KOPT-K1 (cell line): ENCODE results near the gene CUBN.

Source experiments
- H3K27ac ChIP-seq: fragments of 200-600 bp; sonication (generic); 2 replicates; pipeline ENCODE4 v1.5.1; 2016; ENCODE audit warnings: antibody characterized with exemption, mild to moderate bottlenecking, low read depth, low read length; ENCODE audit not compliant: poor library complexity, severe bottlenecking
- H3K36me3 ChIP-seq: fragments of 200-600 bp; sonication (generic); 2 replicates; pipeline ENCODE4 v1.5.1; 2017; ENCODE audit warnings: antibody characterized with exemption, mild to moderate bottlenecking, low read length, moderate library complexity; ENCODE audit not compliant: insufficient read depth
- H3K9me3 ChIP-seq: fragments of 200-600 bp; sonication (generic); 2 replicates; pipeline ENCODE4 v1.5.1; 2017; ENCODE audit warnings: antibody characterized with exemption, low read length, mild to moderate bottlenecking; ENCODE audit not compliant: insufficient read depth, poor library complexity, severe bottlenecking

The CUBN gene

DNA sequence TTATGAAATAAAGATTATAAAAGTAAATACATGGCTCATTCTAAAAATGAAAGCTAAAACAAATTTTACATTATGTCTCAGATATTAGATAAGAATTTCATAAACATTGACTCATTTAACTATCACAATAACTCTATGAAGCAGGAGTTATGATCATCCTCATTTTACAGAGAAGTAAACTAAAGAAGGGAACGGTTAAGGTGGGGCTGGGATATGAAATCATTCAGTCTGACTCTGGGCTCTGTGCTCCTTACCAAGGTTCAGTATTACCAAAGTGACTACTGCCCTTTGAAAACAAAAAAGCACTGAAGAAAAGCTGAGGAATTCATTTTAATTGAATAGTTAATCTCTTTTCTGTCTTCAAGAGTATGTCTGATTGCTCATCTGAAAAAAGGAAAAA is 22.1 kb upstream of the CUBN start:
- H3K9me3 ChIP-seq = no peaks in the 10 kb centered on the region
- no peak overlapping the region for H3K27ac ChIP-seq
- H3K36me3 ChIP-seq = no peaks in the 10 kb centered on the region

DNA sequence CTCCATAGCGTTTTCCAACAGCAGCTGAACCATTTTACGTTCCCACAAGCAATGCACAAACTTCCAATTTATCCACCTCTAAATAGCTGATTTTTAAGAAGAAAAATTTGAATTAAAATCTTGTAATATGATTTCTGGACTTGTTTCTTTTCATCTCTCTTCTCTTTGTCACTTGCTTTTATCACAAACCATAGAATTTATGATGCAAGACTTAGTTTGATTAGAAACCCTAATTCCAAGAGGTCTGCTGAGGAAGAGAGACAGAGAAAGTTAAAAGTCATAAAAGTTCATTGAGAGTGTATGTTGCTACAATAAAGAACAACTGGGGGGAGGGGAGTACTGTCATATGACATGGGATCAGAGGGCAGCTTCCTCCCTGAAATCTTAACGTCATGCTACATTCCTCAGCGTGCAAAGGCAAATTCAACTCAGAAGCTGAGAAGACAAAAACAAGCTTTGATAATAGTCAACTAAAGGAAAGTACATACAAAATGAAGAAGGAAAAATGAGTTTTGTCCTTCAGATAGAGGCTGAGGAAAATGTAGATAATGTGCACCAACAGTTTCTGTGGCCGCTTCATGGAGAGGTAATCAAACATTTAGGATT is 18.4 kb upstream of the CUBN start:
- Histone ChIP-seq H3K9me3 (no peaks in the 10 kb centered on the region), H3K27ac (no peak overlapping the region), H3K36me3 (no peaks in the 10 kb centered on the region)

DNA sequence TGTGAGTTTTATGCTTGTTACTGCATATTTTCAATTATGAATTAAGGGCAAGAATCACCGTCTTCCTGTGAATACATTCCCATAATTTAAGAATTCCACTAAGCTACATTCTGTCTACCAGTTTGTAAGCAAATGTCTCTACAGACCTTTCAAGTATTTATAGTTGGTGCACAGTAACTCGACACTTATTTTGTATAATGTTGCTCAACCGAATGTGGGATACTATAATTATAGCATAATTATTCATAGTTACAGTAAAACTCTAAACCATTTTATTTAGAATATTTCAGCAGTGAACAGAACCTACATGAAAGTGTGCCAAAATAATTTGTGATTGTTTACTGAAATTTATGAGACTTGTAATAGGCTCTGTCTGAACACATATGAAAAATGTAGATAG is 17.3 kb upstream of the CUBN start:
- Histone ChIP-seq H3K36me3 (no peaks in the 10 kb centered on the region), H3K9me3 (no peaks in the 10 kb centered on the region), H3K27ac (no peak overlapping the region)

DNA sequence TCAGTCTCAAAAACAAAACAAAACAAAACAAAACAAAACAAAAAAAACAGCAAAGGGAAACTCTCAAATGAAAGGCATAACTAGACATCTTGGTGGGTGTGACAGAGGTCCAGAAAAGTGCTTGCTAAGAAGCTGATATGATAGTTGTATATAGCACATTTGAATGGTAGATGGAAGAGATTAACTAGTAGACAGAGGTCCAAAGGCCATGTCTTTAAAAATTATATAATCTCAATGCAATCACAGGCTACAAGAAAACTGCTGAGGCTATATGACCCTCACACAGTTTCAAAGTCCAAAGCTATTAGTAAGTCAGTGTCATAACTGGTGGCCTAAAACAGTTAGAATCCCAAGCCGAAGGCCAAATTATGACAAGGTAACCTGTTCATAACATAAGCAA is 15.6 kb upstream of the CUBN start:
- Histone ChIP-seq H3K9me3 (no peaks in the 10 kb centered on the region), H3K36me3 (no peaks in the 10 kb centered on the region), H3K27ac (no peak overlapping the region)

DNA sequence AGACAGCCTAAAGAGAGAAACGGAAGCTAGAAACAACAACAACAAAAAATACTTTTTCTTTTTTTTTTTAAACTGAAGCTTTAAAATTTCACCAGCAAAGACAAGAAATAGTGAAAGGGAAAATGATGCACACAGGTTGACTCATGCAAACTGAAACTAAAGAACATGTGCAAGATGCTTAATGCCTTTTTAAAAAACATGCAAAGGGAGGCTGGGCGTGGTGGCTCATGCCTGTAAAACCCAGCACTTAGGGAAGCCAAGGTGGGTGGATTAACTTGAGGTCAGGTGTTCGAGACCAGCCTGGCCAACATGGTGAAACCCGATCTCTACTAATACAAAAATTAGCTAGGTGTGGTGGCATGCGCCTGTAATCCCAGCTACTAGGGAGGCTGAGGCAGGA is 15.1 kb upstream of the CUBN start:
- Histone ChIP-seq H3K9me3 (no peaks in the 10 kb centered on the region), H3K27ac (no peak overlapping the region), H3K36me3 (no peaks in the 10 kb centered on the region)

DNA sequence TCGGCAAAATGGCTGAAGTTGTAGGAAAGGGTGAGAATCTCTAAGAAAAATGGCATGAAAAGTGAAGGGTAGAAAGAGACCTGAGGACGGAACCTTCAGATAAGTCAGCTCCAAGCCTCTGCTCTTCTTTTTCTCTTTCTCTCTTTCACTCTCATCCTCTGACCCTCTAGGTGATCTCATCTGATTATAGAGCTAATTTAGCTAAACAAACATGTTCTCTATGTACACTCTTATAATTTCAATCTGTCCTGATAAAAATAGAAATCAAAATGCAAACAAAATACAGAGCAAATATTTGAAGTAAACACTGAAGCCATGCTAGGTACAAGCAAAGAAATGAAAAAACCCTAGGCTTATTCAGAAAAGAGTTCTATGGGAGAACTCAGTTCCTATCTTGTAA is 14.4 kb upstream of the CUBN start:
- H3K9me3 ChIP-seq = no peaks in the 10 kb centered on the region
- H3K27ac ChIP-seq = no peak overlapping the region
- H3K36me3 ChIP-seq = no peaks in the 10 kb centered on the region

DNA sequence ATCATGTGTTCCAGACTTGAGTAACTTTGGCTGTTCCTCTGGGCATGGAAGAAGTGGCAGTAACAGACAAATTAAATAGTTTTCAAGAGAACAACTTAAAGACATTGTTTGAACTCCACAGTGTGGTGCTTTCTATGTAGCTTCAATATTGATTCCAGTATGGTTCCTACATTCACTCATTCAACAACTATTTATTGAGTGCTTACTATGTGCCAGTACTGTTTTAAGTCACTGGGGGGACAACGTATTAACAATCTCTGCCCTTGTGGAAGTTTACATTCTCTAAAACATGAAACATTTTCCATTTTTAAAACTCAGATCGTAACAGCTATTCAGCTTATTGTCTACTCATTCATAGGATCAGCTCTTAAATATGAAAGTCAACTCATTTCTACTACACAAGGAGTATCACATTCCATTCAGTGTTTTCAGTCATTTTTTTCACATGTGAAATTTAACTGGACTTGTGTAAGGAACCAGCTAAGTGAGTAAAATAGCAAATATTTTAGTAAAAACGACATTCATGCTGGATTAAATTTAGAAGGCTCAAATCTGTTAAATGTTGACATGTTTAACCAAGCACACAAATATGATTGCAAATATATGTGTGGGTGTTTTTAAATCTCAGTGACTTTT is 13.6 kb upstream of the CUBN start:
- H3K36me3 ChIP-seq = no peaks in the 10 kb centered on the region
- no peaks in the 10 kb centered on the region for H3K9me3 ChIP-seq
- no peak overlapping the region for H3K27ac ChIP-seq

GRCh38 chr10:17141504-17142229 is 12.1 kb upstream of the CUBN start:
- no peaks in the 10 kb centered on the region for H3K9me3 ChIP-seq
- no peaks in the 10 kb centered on the region for H3K36me3 ChIP-seq
- no peak overlapping the region for H3K27ac ChIP-seq

- Histone ChIP-seq H3K27ac (no peak overlapping the region), H3K36me3 (no peaks in the 10 kb centered on the region), H3K9me3 (no peaks in the 10 kb centered on the region)
These were observed 10.8 kb upstream of the CUBN start for GRCh38 chr10:17140386-17140761.

DNA sequence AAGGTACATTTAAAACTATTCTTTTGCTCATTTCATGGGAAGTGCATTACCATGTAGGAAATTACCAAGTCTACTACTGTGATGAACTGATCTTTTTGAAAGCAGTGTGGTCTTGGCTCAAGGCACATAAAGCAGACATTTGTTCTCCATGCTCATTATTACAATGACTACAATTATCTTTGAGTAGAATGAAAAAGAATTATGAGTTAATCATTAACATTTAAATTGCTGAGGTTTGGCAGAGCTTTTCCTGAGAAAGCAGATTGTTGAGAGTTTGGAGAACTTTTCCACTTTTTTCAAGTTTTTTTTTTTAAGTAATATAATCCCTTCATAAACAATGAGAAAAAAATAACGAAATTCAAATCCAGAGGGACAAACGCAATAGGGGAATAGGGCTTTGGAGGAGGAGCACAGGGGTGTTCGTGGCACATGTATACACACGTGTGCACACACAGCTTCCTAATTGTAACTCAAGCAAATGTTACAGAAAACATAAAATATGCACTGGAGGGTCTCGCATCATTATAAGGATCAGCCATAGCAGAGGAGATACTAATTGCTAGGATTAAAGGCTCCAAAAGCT is 8.9 kb upstream of the CUBN start:
- Histone ChIP-seq H3K36me3 (no peaks in the 10 kb centered on the region), H3K27ac (no peak overlapping the region), H3K9me3 (no peaks in the 10 kb centered on the region)

GRCh38 chr10:17134737-17135260 is 5.2 kb upstream of the CUBN start:
- Histone ChIP-seq H3K27ac (no peak overlapping the region), H3K9me3 (no peaks in the 10 kb centered on the region), H3K36me3 (no peaks in the 10 kb centered on the region)

GRCh38 chr10:17134282-17134681 is 4.7 kb upstream of the CUBN start:
- Histone ChIP-seq H3K27ac (no peak overlapping the region), H3K36me3 (no peaks in the 10 kb centered on the region), H3K9me3 (no peaks in the 10 kb centered on the region)

GRCh38 chr10:17128261-17128660 is 1.4 kb downstream of the CUBN start:
- Histone ChIP-seq H3K27ac (no peak overlapping the region), H3K9me3 (no peaks in the 10 kb centered on the region), H3K36me3 (no peaks in the 10 kb centered on the region)

GRCh38 chr10:17126327-17126726 is 3.3 kb downstream of the CUBN start:
- no peaks in the 10 kb centered on the region for H3K9me3 ChIP-seq
- H3K27ac ChIP-seq = no peak overlapping the region
- no peaks in the 10 kb centered on the region for H3K36me3 ChIP-seq

DNA sequence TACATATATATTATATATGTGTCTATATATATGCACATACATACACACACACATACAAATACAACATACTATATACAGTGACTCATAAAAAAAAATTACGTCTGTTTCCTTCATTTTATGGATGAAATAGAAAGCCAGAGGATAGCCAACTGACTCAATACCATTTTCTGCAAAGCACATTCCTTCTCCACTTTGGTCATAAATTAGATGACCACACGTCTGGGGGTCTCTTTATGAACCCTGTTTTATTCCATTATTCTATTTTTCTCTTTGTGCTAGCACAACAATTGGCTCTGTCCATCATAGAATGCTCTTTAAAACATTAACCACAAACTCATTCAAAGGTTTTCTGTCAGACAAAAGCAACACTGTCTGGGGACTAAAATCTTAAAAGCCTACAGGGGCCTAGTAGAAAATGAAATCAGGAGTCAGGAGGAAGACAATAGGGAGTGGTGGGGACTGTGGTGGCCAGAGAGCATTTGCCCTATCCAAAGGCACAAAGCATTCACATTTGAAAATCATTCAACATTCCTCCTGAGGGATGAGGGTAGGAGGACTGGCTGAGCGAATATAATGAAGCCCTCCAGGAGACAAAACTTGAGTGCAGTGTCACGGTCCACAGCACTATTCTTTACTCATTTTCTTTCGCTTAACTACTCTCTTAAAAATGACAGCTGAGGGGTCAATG is 4.3 kb downstream of the CUBN start:
- Histone ChIP-seq H3K27ac (no peak overlapping the region), H3K36me3 (no peaks in the 10 kb centered on the region), H3K9me3 (no peaks in the 10 kb centered on the region)
